GM12874 (cell line): ENCODE measurements around the gene TOR1B.

Experiments
- CTCF ChIP-seq: IDR thresholded peaks from 2 replicates; pipeline ENCODE4 v1.5.1; 2011; ENCODE audit warnings: low read depth, mild to moderate bottlenecking, control low read depth, low read length, moderate library complexity; ENCODE audit not compliant: insufficient read depth

The TOR1B gene

DNA sequence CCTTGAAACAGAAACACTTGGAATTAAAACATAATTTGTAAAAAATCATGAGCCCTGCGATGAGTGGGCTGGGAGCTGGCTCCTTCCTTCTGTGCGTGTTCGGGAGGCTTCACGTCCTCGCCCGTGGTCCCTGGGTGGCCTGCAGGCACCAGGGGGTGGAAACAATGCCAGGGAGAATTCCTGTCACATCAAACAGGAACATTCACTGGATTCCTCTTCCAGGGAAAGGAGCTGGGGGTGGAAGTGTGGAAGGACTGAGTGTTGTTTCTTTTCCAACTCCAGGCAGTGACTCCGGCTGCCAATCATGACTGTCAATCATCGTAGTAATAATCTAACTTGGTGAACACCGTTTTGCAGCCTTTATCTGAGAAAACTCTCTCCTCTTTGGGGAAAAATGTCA, 10.7 kb downstream of the TOR1B start:
- TF ChIP-seq CTCF, result no peak

DNA sequence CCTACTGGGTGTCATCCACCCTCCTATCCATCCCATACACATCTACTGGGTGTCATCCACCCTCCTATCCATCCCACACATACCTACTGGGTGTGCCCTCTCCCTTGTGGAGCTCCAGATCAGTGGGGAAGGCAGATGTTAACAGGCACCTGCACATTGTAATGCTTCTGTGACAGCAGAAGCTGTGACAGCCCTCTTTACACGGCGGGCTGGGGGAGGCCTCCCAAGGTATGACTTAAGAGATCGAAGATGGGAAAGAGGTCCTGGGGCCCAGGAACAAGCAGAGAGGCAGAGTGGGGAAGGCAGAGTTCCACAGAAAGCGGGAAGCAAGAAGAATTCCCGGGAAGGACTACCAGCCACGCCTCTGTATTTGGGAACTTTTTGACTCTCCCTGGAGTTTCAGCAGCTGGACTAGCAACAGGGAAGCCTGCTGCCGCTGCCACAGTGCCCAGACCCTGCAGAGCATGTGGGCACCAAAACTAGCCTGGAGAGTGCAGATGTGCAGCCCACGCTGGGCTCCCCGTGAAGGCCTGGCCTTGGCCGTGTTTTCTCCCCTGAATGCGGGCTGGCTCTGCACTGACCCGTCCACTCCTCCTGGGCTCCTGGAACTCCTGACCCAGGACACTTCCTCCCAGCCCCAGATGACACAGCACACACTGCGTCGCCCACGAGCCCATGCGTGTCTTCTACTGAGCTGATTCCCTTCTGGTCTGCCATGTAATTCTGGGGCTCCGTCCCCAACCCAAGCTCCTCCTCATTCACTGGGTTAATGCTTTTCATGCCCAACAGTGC, 11.6 kb downstream of the TOR1B start:
- TF ChIP-seq CTCF, result no peak

DNA sequence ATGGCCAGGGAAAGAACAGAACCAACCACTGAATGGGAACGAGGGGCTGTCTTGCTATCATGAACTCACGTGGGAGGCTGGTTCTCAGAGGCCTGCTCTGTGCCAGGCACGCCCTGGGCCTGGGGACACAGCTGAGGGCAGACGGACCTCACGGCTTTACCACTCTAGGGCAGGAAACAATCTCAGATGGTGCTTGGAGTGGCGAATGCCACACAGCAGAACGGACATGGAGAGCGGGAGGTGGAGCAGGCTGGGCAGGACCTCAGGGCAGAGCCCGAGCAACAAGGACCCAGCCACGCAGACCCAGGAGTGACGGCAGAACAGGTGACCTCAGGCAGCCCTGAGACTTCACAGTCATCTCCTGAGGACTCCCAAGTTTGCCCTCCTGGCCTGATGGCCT, 12.3 kb downstream of the TOR1B start:
- no peak for TF ChIP-seq CTCF

DNA sequence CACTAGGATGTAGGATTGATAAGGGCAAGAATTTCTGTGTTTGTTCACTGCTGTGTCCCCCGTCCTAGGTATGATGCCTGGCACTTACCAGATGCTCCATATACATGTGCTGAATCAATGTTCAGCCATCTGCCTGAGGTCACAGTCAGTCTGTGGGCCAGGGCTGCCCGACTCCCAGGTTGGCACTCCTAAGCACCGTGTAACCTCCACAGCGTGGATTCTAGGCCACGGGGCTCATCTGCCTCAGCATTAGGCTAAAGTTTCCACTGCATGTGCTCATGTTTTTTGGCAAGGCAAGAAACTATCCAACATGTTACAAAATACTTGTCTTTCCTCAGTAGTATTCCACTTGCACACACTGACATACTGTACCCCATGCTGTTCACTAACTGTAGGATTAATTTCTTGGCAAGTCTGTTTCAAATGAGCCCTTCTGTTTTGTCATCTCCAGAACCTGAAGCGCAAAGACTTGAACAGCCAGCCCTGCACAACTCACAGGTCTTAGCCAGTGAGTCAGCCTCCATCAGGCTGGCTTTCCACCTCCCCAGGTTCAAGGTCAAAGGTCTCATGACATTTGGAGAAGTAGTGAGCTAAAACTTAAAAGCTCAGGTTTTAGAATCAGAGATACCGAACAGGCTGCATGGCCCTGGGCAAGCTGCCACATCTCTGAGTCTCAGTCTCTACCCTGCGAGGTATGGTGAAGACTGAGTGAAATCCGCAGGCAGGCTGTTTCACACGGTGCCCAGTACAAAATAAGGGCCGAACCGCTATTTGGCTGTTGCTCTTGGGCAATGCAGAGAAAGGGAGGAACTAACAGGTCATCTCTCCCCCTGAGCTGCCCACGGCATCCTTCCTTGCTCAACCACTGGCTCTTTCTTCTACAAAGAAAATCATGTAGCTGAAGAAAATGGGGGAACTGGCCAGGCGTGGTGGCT, 13.8 kb downstream of the TOR1B start:
- no peak for TF ChIP-seq CTCF

- no peak for TF ChIP-seq CTCF
These were observed 20.0 kb downstream of the TOR1B start for GRCh38 chr9:129822898-129823541.

DNA sequence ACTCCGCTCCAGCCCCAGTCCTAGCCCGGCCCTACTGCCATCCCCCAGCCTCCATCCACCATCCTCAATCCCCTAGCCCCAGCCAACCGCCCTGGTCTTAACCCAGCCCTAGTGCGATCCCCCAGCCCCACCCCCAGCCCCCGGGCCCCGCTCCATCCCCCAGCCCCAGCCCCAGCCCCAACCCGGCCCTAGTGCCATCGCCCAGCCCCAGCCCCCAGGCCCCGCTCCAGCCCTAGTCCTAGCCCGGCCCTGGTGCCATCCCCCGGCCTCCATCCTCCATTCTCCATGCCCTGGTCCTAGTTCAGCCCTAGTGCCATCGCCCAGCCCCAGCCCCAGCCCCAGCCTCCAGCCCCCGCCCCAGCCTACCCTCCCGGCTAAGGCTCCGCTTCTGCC, 20.6 kb downstream of the TOR1B start:
- TF ChIP-seq CTCF, result no peak
